SJCRH30 (cell line): ENCODE data around the gene ZDHHC7. TPM values are rescaled to one million over a fixed set of nuclear protein-coding genes. Genes with fewer than 3 reads are reported as not detected.
A peak's percentile ranks its signal among the peaks of the same experiment; 100 is the strongest.
"Not testable (repeated sequence)": the region's sequence is repeated elsewhere in the genome, so short reads cannot be mapped to it uniquely, and the experiment has no call there.

ENCODE experiments used
- DNase-seq, 2 experiments: peaks; one replicate each; pipeline ENCODE4 v3.0.0-alpha.2; 2015 to 2020
- H3K27ac ChIP-seq: fragments of 250-450 bp; sonication (Bioruptor Pico); 2 replicates; pipeline ENCODE4 v1.5.1; 2020; ENCODE audit warnings: mild to moderate bottlenecking, moderate library complexity
- H3K27me3 ChIP-seq: fragments of 250-450 bp; sonication (Bioruptor Pico); 2 replicates; pipeline ENCODE4 v1.5.1; 2020; ENCODE audit warnings: mild to moderate bottlenecking, moderate library complexity
- H3K36me3 ChIP-seq: fragments of 250-450 bp; sonication (Bioruptor Pico); 2 replicates; pipeline ENCODE4 v1.5.1; 2020; ENCODE audit warnings: mild to moderate bottlenecking, moderate library complexity
- H3K4me1 ChIP-seq: fragments of 250-450 bp; sonication (Bioruptor Pico); 2 replicates; pipeline ENCODE4 v1.5.1; 2020; ENCODE audit warnings: mild to moderate bottlenecking, moderate library complexity
- H3K4me3 ChIP-seq: fragments of 250-450 bp; sonication (Bioruptor Pico); 2 replicates; pipeline ENCODE4 v1.5.1; 2020; ENCODE audit warnings: mild to moderate bottlenecking, moderate library complexity
- H3K9me3 ChIP-seq: fragments of 250-450 bp; sonication (Bioruptor Pico); replicated peaks from 2 replicates; pipeline ENCODE4 v1.5.1; 2020; ENCODE audit warnings: mild to moderate bottlenecking, moderate library complexity
- total RNA-seq: library from RNA; depleted of rRNA; stranded (reverse); fragments of >200 nt; shearing (Covaris generic); gene quantifications from 2 replicates; pipeline ENCODE4 v1.2.3, GENCODE V29; 2014

ZDHHC7 gene
- total RNA-seq, 1 experiment from 2014 or later: 18.5 TPM

DNA sequence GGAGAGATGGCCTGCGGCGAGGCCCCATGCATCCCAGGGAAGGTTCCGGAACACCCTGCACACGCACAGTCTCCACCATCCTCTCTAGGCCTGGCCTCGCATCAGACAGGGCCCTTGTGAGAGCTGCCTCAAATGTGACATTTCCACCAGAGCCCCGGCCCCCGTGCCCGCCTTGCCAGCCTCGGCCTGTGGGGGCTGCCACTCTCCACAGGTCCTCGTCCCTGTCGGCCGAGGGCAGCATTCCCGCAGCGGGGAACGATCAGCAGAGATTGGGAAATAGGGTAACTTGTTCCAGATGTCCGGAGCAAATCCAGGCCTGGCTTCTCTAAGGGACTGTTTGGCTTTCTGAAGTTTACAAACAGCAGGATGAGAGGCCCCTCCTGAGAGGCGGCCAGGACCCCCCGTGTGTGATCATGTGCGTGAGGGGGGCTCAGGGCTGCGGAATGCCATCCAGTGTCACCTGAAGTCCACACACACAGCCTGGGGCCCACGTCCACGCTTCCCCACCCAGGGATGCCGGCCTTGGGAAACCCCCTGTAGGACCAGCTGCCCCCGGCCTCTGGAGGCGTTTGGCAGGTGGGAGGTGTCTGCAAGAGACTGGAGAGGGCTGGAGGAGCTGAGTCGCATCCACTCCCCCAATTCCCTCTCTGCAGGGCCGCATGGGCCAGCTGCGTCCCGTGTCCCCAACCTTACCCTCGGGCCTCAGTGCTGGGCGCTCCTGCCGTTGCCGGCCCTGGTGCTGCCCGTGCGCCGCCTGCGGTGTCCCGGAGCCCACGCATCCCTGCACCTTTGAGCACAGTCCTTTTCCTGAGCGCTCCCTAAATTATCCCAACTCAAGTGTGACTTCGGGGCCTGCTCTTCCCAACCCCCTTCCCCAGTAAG is 70.4 kb downstream of the ZDHHC7 start:
- Histone ChIP-seq H3K27me3 (no peaks in the 10 kb centered on the region), H3K9me3 (no peaks in the 10 kb centered on the region)

DNA sequence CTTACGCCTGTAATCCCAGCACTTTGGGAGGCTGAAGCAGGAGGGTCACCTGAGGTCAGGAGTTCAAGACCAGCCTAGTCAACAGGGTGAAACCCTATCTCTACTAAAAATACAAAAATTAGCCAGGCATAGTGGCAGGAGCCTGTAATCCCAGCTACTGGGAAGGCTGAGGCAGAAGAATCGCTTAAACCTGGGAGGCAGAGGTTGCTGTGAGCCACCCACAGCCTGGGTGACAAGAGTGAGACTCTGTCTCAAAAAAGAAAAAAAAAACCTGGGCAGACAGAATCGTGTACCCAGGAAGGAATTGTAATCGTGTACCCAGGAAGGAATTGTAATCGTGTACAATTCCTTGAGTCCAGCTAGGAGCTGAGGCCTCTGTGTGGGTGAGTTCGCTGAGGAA is 72.7 kb downstream of the ZDHHC7 start:
- not testable (repeated sequence) for H3K36me3 ChIP-seq, H3K27ac ChIP-seq, H3K4me3 ChIP-seq, H3K4me1 ChIP-seq, H3K27me3 ChIP-seq, DNase-seq, H3K9me3 ChIP-seq

More for the DNA sequence above, 70.4 kb downstream of the ZDHHC7 start:
- H3K27ac ChIP-seq: no peak overlapping the region
- no peak overlapping the region for H3K4me3 ChIP-seq
- H3K4me1 ChIP-seq: no peaks in the 10 kb centered on the region
- DNase-seq: no peak
- no peaks in the 10 kb centered on the region for H3K36me3 ChIP-seq

DNA sequence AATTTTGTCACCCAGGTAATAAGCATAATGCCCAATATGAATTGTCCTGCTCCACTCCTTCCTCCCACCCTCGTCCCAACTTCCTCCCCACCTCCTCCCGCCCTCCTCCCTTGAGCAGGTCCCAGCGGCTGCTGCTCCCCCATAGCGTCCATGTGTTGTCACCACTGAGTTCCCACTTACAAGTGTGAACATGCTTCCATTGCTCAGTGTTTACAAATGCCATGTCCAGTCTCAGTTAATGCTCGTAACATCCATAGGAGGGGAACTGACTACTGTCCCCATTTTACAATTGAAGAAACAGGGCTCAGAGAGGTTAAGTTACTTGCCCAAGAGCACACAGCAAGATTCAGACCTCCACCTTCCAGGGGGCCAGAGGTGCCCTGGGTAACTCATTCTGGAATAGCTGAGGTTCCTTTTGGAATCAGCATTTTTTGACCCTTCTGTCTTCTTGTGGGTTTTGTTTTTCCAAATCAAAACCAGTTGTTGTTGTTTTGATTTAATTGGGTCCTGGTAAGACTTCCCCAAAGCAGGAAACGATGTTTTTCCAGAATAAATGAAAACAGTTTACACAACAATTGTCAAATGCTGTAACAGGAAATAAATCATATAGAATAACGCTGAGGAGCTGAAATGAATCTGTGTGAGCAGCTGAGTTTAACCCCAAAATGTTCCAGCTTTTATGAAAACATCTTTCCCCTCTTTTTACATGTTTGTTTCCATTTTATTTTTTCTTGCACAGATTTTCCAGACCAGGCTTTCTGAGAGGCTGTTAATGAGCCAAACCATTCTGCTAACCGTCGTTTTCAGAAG is 73.9 kb downstream of the ZDHHC7 start:
- no peak overlapping the region for H3K27ac ChIP-seq
- H3K4me3 ChIP-seq: no peak overlapping the region
- H3K9me3 ChIP-seq: no peaks in the 10 kb centered on the region
- H3K36me3 ChIP-seq: no peaks in the 10 kb centered on the region
- no peaks in the 10 kb centered on the region for H3K27me3 ChIP-seq
- no peak for DNase-seq
- H3K4me1 ChIP-seq: peaks cover 12% of the 10 kb centered on the region

DNA sequence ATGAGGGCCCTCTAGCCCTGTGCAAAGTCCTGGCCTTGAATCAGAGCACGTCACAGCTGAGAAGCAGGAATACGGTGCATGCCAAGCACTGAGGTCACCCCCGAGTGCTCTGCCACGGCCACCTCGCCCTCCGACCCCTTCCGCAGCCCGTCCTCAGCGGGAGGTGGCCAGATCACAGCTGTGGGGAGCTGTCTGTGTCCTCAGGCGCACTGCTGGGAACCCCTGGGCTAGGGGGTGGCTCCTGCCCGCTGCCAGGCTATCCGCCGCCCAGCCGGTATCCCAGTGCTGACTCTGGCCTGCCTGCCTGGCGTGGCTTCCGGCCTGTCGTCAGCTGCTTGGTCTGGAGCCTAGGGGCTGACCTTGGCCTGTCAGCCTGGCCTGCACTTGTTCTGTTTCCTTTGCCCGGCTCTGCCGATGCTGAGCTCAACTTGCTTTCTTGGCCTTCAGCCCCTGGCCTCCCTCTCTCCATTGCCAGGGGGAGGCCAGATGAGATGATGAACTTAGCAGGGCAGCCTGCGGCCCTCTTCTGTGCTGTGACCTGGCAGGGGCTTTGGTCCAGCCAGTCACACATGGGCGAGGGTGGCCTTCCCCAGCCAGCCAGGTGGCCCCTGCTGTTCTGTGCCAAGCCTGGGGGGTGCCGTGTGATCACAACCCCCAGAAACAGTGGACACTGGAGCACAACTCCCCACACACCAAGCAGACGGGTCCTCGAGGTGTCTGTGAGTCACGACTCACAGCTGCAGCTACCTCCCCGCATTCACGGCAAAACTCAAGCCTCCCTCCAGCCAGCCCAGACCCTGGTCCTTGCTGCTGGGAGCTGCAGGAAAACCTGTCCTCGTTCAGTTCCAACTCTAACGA is 77.3 kb downstream of the ZDHHC7 start:
- H3K4me1 ChIP-seq: peaks cover 19% of the 10 kb centered on the region
- H3K4me3 ChIP-seq: no peak overlapping the region
- no peaks in the 10 kb centered on the region for H3K9me3 ChIP-seq
- peak; percentile 55 for DNase-seq
- no peaks in the 10 kb centered on the region for H3K27me3 ChIP-seq
- H3K36me3 ChIP-seq: no peaks in the 10 kb centered on the region
- peak overlapping the region; percentile 63 for H3K27ac ChIP-seq

DNA sequence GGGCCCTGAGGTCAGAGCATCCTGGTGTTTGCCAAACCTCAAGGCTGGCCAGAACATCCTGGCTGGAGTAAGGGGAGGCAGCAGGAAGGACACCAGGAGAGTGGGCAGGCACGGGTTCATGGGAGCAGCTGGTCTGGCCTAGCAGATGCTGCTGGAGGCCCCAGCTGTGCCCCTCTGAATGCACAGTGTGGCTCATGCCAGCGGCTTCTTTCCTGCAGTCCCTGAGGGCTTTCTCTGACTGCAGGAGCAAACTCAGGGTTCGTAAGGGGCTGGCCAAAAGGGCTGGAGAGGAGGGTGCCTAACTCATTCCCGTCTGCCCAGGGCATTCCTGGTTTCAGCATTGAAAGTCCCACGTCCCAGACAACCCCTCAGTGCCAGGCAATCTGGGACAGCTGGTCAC is 78.7 kb downstream of the ZDHHC7 start:
- Histone ChIP-seq H3K36me3 (no peaks in the 10 kb centered on the region), H3K9me3 (no peaks in the 10 kb centered on the region), H3K4me3 (no peak overlapping the region), H3K4me1 (peaks cover 19% of the 10 kb centered on the region), H3K27me3 (no peaks in the 10 kb centered on the region), H3K27ac (peak overlapping the region; percentile 63)
- DNase-seq: peak; percentile 65 to 73

DNA sequence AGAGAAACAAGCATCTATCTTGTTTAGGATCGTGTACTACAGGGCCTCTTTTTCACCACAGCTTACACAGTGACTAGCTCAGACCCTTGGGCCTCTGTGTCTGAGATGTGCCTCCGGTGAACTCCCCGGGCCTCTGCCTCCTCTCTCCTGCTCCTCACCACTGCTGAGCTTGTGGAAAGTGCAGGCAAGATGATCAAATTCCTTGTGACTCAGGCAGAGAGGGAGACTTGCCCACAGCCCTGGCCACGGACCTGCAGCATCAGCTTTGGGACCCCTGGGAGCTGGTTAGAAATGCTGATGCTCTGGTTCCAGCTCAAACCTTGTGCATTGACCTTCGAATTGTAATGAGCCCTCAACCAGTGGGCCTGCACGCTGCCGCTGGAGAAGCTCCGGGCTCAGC is 79.8 kb downstream of the ZDHHC7 start:
- H3K27me3 ChIP-seq: no peaks in the 10 kb centered on the region
- peaks cover 19% of the 10 kb centered on the region for H3K4me1 ChIP-seq
- no peak overlapping the region for H3K27ac ChIP-seq
- no peaks in the 10 kb centered on the region for H3K36me3 ChIP-seq
- no peak for DNase-seq
- no peak overlapping the region for H3K4me3 ChIP-seq
- H3K9me3 ChIP-seq: no peaks in the 10 kb centered on the region

DNA sequence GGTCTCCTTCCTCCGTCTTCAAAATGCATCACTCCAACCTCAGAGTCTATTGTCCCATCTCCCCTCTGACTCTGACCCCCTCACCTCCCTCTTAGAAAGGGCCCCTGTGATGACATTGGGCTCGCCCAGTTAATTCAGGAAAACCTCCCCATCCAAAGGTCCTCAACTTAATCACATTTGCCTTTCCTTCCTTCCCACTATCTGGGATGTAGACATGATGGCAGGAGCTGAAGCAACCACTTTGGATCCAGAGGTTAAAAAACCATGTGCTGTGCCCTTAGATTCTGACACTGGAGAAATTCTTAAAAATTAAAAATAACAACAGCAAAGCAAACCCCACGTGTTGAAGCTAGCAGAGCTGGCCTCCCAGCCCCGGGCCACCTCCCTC is 80.2 kb downstream of the ZDHHC7 start:
- H3K9me3 ChIP-seq: no peaks in the 10 kb centered on the region
- H3K27ac ChIP-seq: no peak overlapping the region
- no peaks in the 10 kb centered on the region for H3K36me3 ChIP-seq
- peaks cover 19% of the 10 kb centered on the region for H3K4me1 ChIP-seq
- DNase-seq: no peak
- H3K27me3 ChIP-seq: no peaks in the 10 kb centered on the region
- no peak overlapping the region for H3K4me3 ChIP-seq

DNA sequence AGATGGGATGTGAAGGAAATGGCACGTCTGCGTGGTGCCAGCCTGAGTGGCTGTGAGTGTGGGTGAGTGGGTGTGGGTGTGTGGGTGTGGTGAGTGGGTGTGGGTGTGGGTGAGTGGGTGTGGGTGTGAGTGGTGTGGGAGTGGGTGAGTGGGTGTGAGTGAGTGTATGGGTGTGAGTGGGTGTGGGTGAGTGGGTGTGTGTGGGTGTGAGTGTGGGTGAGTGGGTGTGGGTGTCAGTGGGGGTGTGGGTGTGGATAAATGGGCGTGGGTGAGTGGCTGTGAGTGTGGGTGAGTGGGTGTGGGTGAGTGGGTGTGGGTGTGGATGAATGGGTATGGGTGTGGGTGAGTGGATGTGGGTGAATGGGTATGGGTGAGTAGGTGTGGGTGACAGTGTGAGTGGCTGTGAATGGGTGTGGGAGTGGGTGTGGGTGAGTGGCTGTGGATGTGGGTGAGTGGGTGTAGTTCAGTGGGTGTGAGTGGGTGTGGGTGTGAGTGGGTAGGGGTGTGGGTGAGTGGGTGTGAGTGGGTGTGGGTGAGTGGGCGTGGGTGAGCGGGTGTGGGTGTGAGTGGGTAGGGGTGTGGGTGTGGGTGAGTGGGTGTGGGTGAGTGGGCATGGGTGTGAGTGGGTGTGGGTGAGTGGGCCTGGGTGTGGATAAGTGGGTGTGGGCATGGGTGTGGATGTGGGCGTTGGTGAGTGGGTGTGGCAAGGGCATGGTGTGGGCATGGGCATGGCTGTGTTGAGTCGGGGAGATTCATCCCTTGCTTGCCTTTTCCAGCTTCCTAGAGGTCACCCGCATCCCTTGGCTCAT is 80.8 kb downstream of the ZDHHC7 start:
- no peaks in the 10 kb centered on the region for H3K9me3 ChIP-seq
- no peaks in the 10 kb centered on the region for H3K27me3 ChIP-seq
- peaks cover 19% of the 10 kb centered on the region for H3K4me1 ChIP-seq
- H3K4me3 ChIP-seq: no peak overlapping the region
- no peak overlapping the region for H3K27ac ChIP-seq
- H3K36me3 ChIP-seq: no peaks in the 10 kb centered on the region
- DNase-seq: no peak

DNA sequence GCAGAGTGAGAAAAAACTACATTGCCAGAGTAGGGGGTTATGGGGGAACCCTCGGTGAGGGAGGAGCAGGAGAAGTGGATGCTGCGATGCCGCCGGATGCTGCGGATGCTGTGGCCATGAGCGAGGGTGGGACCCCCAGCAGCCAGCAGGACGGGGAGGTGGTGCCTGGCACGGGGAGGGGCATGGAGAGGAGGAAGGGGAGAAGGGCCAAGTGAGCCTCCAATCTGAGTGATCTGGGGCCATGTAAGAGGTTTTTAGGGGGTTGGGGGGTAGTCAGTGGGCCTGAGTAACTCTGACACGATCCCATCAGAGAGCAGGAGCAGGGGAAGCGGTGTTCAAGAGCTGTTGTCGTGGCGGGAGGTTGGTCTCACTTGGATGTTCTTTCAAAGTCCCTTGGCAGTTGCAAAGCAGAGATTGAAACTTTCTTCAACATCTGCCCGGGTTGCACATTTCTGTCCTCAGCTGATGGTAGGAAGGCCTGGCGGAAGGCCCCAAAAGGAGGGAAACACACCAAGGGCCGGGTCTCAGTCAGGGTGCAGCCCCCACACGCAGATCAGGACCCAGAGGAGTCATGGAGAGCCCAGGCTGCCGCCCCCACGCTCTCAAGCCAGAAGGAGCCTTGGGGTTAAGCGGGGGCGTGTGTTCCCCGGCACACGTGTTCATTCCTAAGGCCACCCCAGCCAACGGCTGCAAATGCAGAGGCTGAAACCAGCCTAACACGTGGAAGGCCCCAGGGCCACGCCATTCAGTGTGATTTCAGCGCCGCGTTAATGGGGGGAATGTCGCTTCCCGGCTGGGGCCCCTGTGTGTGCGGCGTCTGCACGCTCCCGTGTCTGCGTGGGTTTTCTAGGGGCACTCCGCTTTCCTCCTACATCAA is 81.7 kb downstream of the ZDHHC7 start:
- H3K4me1 ChIP-seq: peaks cover 25% of the 10 kb centered on the region
- H3K36me3 ChIP-seq: no peaks in the 10 kb centered on the region
- H3K27me3 ChIP-seq: no peaks in the 10 kb centered on the region
- no peaks in the 10 kb centered on the region for H3K9me3 ChIP-seq
- H3K27ac ChIP-seq: no peak overlapping the region
- no peak overlapping the region for H3K4me3 ChIP-seq
- DNase-seq: no peak

DNA sequence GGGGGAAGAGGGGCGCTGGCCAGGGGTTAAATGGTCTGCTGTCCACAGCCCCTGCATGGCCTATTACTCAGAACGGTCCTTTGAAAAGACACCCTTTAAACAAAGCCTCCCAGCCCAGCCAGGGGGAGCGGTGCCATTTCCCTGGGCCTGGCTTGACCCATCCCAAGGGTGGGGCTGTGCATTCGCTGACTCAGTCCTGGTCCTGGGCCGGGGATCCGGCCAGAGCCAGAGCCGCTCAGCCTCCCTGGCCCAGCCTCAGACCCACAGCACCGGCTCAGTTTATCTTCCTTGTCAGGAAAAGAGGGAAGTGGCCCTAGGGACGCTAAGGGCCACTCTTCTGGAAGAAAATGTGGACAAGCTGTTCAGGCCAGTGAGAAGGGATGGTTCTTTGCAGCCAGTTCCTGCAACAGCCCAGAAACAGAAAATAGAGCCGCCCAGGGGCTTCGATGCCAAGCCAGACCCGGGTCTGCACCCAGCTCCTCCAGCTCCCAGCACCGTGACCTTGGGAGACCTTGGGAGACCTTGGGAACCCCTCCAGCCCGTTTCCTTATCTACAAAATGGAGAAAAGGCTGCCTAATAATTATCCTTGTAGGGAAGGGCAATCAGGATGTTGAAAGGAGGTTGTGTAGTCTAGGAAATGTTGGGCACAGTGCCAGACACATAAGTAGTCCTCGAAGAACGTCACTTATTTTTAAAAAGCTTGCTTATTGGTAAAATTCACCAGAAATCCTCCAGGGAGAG is 82.5 kb downstream of the ZDHHC7 start:
- Histone ChIP-seq H3K27me3 (no peaks in the 10 kb centered on the region), H3K9me3 (no peaks in the 10 kb centered on the region), H3K4me3 (no peak overlapping the region), H3K4me1 (peaks cover 28% of the 10 kb centered on the region), H3K36me3 (no peaks in the 10 kb centered on the region), H3K27ac (no peak overlapping the region)
- DNase-seq: no peak

DNA sequence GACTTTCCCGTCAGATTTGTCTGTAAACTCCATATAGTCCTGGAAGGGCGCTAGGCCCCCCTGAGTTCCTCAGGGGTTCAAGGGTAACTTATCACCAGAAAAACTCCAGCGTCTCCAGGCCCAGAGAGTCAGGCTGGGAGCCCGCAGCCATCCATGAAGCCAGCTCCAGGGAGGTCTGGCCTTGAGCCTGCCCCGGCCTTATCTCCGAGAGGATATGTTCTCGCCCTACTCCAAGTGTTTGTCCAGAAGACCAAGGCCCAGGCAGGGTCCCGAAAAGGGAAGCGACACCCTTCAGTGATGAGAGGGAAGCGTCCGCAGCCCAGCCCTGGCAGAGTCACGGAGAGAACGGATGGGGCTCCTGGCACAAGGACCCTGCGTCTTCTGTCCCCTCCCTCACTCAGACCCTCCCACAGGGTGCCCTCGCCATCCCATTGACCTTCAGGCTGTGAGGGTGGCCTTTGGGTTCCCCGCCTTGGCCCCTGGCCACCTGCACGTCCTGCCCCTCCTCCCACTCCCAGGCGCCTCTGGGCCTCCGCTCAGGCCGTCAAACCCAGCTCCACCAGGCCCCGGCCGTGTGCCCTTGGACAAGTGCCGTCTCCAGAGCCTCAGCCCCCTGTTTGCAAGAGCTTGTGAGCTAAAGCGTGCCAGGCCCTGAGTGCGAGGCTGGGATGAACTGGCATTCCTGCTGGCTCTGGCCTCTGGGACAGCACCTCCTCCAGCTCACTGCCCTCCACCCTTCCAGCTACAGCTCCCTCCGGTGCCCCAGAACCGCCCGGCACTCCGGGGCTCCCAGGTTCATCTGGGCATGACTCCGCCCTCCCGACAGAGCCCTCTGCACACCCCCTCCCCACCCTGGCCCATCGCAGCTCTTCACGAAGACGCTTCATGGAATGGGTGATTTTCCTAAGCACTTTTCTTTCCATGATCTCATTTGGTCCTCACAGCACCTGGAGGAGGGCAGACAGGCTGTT is 83.4 kb downstream of the ZDHHC7 start:
- H3K36me3 ChIP-seq: no peaks in the 10 kb centered on the region
- H3K4me1 ChIP-seq: peaks cover 26% of the 10 kb centered on the region
- H3K27ac ChIP-seq: no peak overlapping the region
- no peaks in the 10 kb centered on the region for H3K27me3 ChIP-seq
- no peak for DNase-seq
- no peak overlapping the region for H3K4me3 ChIP-seq
- no peaks in the 10 kb centered on the region for H3K9me3 ChIP-seq

DNA sequence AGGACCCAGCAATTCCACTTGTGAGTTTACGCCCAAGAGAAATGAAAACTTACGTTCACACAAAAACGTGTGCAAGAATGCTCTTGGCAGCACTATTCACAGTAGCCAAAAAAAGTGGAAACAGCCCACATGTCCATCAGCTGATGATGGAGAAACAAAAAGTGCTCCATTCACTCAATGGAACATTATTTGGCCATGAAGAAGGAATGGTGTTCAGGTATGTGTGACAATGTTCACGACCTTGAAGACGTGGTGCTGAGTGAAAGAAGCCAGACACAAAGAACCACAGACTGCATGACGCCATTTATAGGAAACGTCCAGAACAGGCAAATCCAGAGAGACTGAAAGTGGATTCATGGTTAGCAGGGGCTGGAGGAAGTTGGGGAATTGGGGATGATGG is 84.9 kb downstream of the ZDHHC7 start:
- Histone ChIP-seq H3K4me3 (no peak overlapping the region), H3K9me3 (no peaks in the 10 kb centered on the region), H3K4me1 (peaks cover 27% of the 10 kb centered on the region), H3K27ac (no peak overlapping the region), H3K36me3 (no peaks in the 10 kb centered on the region), H3K27me3 (no peaks in the 10 kb centered on the region)
- no peak for DNase-seq
